ENCODE data around the gene EPYC.
"Not testable (repeated sequence)": the region's sequence is repeated elsewhere in the genome, so short reads cannot be mapped to it uniquely, and the experiment has no call there.

GRCh38 chr12:90985331-90985730, 19.4 kb downstream of the EPYC start:
- TF ChIP-seq ZC3H10 (CRISPR knock-in tag; IDR thresholded peaks at IDR 0.05); PPARA (CRISPR knock-in tag; IDR thresholded peaks at IDR 0.05; ENCODE audit: borderline replicate concordance); CSDC2 (CRISPR knock-in tag; IDR thresholded peaks at IDR 0.05); ZFP30 (CRISPR knock-in tag; IDR thresholded peaks at IDR 0.05); ZFP3 (CRISPR knock-in tag; IDR thresholded peaks at IDR 0.05); ZNF565 (CRISPR knock-in tag; conservative IDR thresholded peaks at IDR 0.05; ENCODE audit: low read depth); POU6F1 (CRISPR knock-in tag; IDR thresholded peaks at IDR 0.05; ENCODE audit: borderline replicate concordance, low read depth); TCF4 (CRISPR knock-in tag; IDR thresholded peaks at IDR 0.05; ENCODE audit: borderline replicate concordance); CREB5 (CRISPR knock-in tag; IDR thresholded peaks at IDR 0.05; ENCODE audit: low read depth); RARB (CRISPR knock-in tag; IDR thresholded peaks at IDR 0.05); OSR1 (CRISPR knock-in tag; IDR thresholded peaks at IDR 0.05): not testable (repeated sequence)
- TF ChIP-seq, protein P1, sequence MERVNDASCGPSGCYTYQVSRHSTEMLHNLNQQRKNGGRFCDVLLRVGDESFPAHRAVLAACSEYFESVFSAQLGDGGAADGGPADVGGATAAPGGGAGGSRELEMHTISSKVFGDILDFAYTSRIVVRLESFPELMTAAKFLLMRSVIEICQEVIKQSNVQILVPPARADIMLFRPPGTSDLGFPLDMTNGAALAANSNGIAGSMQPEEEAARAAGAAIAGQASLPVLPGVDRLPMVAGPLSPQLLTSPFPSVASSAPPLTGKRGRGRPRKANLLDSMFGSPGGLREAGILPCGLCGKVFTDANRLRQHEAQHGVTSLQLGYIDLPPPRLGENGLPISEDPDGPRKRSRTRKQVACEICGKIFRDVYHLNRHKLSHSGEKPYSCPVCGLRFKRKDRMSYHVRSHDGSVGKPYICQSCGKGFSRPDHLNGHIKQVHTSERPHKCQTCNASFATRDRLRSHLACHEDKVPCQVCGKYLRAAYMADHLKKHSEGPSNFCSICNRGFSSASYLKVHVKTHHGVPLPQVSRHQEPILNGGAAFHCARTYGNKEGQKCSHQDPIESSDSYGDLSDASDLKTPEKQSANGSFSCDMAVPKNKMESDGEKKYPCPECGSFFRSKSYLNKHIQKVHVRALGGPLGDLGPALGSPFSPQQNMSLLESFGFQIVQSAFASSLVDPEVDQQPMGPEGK (CRISPR knock-in tag; IDR thresholded peaks at IDR 0.05; ENCODE audit: borderline replicate concordance): not testable (repeated sequence)

Data from SK-N-SH treated with all-trans-retinoic acid at 6 μM for 48 hours (cell line).